Measurements from ENCODE around the gene AKAP6. TPM values are rescaled to one million over a fixed set of nuclear protein-coding genes. Genes with fewer than 3 reads are reported as not detected.

AKAP6 gene
- total and polyA plus RNA-seq, 8 donors = 3.7 to 7.2 (median 6.0) TPM

GRCh38 chr14:32331206-32331605, 2.1 kb downstream of the AKAP6 start:
- DNase-seq (no peak), ATAC-seq (no peak)
- Histone ChIP-seq H3K9me3 (no peaks in the 10 kb centered on the region), H3K27ac (no peak overlapping the region), H3K27me3 (no peaks in the 10 kb centered on the region), H3K4me3 (no peak overlapping the region), H3K4me1 (no peaks in the 10 kb centered on the region), H3K36me3 (no peaks in the 10 kb centered on the region)
- TF ChIP-seq CTCF (IDR thresholded peaks at IDR 0.05) = no peak
- intact Hi-C loops (cut with DNase I) = no loop called here

GRCh38 chr14:32332415-32333316, 3.6 kb downstream of the AKAP6 start:
- no peak overlapping the region for H3K27ac ChIP-seq
- intact Hi-C loops (cut with DNase I) = no loop called here

GRCh38 chr14:32336702-32337101, 7.6 kb downstream of the AKAP6 start:
- intact Hi-C loops (cut with DNase I) = no loop called here
- H3K36me3 ChIP-seq = no peaks in the 10 kb centered on the region
- no peaks in the 10 kb centered on the region for H3K9me3 ChIP-seq
- no peak overlapping the region for H3K27ac ChIP-seq
- no peaks in the 10 kb centered on the region for H3K4me1 ChIP-seq
- TF ChIP-seq CTCF (IDR thresholded peaks at IDR 0.05) = no peak
- no peak overlapping the region for H3K4me3 ChIP-seq
- H3K27me3 ChIP-seq = no peaks in the 10 kb centered on the region
- DNase-seq (no peak), ATAC-seq (no peak)

More at GRCh38 chr14:32332415-32333316, 3.6 kb downstream of the AKAP6 start:
- H3K9me3 ChIP-seq = no peaks in the 10 kb centered on the region
- no peak for ATAC-seq
- DNase-seq = no peak
- no peak overlapping the region for H3K4me3 ChIP-seq
- no peaks in the 10 kb centered on the region for H3K27me3 ChIP-seq
- no peak for TF ChIP-seq CTCF (IDR thresholded peaks at IDR 0.05)
- H3K4me1 ChIP-seq = no peaks in the 10 kb centered on the region
- no peaks in the 10 kb centered on the region for H3K36me3 ChIP-seq

- no peaks in the 10 kb centered on the region for H3K4me1 ChIP-seq
- ATAC-seq (no peak), DNase-seq (no peak)
- no peaks in the 10 kb centered on the region for H3K27me3 ChIP-seq
- H3K4me3 ChIP-seq = no peak overlapping the region
- no peaks in the 10 kb centered on the region for H3K36me3 ChIP-seq
- no peaks in the 10 kb centered on the region for H3K9me3 ChIP-seq
- no peak for TF ChIP-seq CTCF (IDR thresholded peaks at IDR 0.05)
- H3K27ac ChIP-seq = no peak overlapping the region
- intact Hi-C loops (cut with DNase I) = no loop called here
These were observed 8.7 kb downstream of the AKAP6 start for GRCh38 chr14:32337759-32338158.

- Histone ChIP-seq H3K4me1 (no peaks in the 10 kb centered on the region), H3K27ac (no peak overlapping the region), H3K27me3 (no peaks in the 10 kb centered on the region), H3K36me3 (no peaks in the 10 kb centered on the region), H3K4me3 (no peak overlapping the region), H3K9me3 (no peaks in the 10 kb centered on the region)
- ATAC-seq (no peak), DNase-seq (no peak)
- TF ChIP-seq CTCF (IDR thresholded peaks at IDR 0.05) = no peak
- intact Hi-C loops (cut with DNase I) = no loop called here
These were observed 10.1 kb downstream of the AKAP6 start for GRCh38 chr14:32339188-32339587.
